HCT116 (cell line): ENCODE measurements around the gene RNF222. TPM values are rescaled to one million over a fixed set of nuclear protein-coding genes. Genes with fewer than 3 reads are reported as not detected.

Experiments used
- ATAC-seq: fragments of 200-7000 bp; cut with Tn5 transposase; 2 replicates; pipeline ENCODE4 v1.9.1; 2020; ENCODE audit warnings: mild to moderate bottlenecking, moderate library complexity
- BruUV-seq: library from RNA; stranded (reverse); fragments of 400-500 nt; replicated peaks from 2 replicates; lab custom pipeline; 2021; lab: Mats Ljungman, UMichigan
- CTCF ChIA-PET: fragments of 300-600 bp; sonication (Branson Sonifier 250); formaldehyde crosslinking; loops from one replicate; lab custom pipeline; 2021; ENCODE audit warnings: antibody characterized with exemption; lab: Charles Lee
- POLR2A ChIA-PET: fragments of 300-600, 350-600 bp; sonication (Branson Sonifier 250); formaldehyde crosslinking; loops from one replicate; lab custom pipeline; 2021; ENCODE audit warnings: antibody characterized with exemption; lab: Charles Lee
- RAD21 ChIA-PET, 2 experiments: fragments of 300-600 bp; sonication (Branson Sonifier 250); formaldehyde crosslinking; loops; one replicate each; lab custom pipeline; 2023; ENCODE audit warnings: low total read pairs in 2 of 2; ENCODE audit not compliant: uncharacterized antibody in 2 of 2, unreplicated experiment in 2 of 2, low non-redundant PET in 1 of 2; lab: Charles Lee
- DNase-seq: peaks from one replicate; pipeline ENCODE4 v3.0.0-alpha.2; 2010; ENCODE audit warnings: low read depth, low spot score
- H2AFZ ChIP-seq: fragments of 200-600 bp; shearing (Covaris generic), sonication (generic); 2 replicates; pipeline ENCODE4 v1.6.1; 2017; ENCODE audit warnings: low read depth, mixed run types, mixed read lengths, antibody characterized with exemption, low read length; ENCODE audit not compliant: poor library complexity, severe bottlenecking
- H3K27ac ChIP-seq: 2 replicates; pipeline ENCODE4 v1.5.1; 2012; ENCODE audit warnings: low read depth, low read length
- H3K27me3 ChIP-seq: fragments of 200-600 bp; sonication (generic); 2 replicates; pipeline ENCODE4 v1.6.1; 2016; ENCODE audit warnings: mixed run types, low read length, mixed read lengths; ENCODE audit not compliant: insufficient read depth
- H3K36me3 ChIP-seq, 2 experiments: fragments of 200-500 bp in 1 of 2; fragments of 200-600 bp in 1 of 2; sonication (Bioruptor generic) in 1 of 2; sonication (generic) in 1 of 2; 2 replicates each; pipeline versions ENCODE4 v1.5.1 to v1.6.1; 2014 to 2016; ENCODE audit warnings: low read length in 2 of 2, inconsistent platforms in 1 of 2, mixed read lengths in 1 of 2, mixed run types in 1 of 2; ENCODE audit not compliant: insufficient read depth in 2 of 2, control insufficient read depth in 1 of 2
- H3K4me1 ChIP-seq, 2 experiments: fragments of 200-600 bp in 1 of 2; sonication (generic) in 1 of 2; 2 replicates each; pipeline versions ENCODE4 v1.5.1 to v1.6.1; 2012 to 2017; ENCODE audit warnings: low read length in 2 of 2, inconsistent platforms in 1 of 2, mild to moderate bottlenecking in 1 of 2, mixed read lengths in 1 of 2, mixed run types in 1 of 2, moderate library complexity in 1 of 2; ENCODE audit not compliant: insufficient read depth in 2 of 2, control insufficient read depth in 1 of 2
- H3K4me2 ChIP-seq: fragments of 200-600 bp; sonication (generic); 2 replicates; pipeline ENCODE4 v1.6.1; 2017; ENCODE audit warnings: mixed run types, low read length, mixed read lengths
- H3K4me3 ChIP-seq, 2 experiments: fragments of 200-600 bp in 1 of 2; sonication (generic) in 1 of 2; replicated peaks in 1 of 2; 2 replicates each; pipeline ENCODE4 v1.5.1; 2011 to 2016; ENCODE audit warnings: low read length in 2 of 2, control low read depth in 1 of 2, low read depth in 1 of 2, mild to moderate bottlenecking in 1 of 2, mixed read lengths in 1 of 2, mixed run types in 1 of 2
- H3K79me2 ChIP-seq: fragments of 200-600 bp; sonication (generic); 2 replicates; pipeline ENCODE4 v1.6.1; 2017; ENCODE audit warnings: mild to moderate bottlenecking, mixed run types, low read length, moderate library complexity, mixed read lengths; ENCODE audit not compliant: insufficient read depth
- H3K9ac ChIP-seq: fragments of 200-600 bp; sonication (generic); 2 replicates; pipeline ENCODE4 v1.6.1; 2016; ENCODE audit warnings: low read length, mixed read lengths
- H3K9me2 ChIP-seq: fragments of 200-600 bp; sonication (generic), shearing (Covaris generic); 2 replicates; pipeline ENCODE4 v1.6.1; 2017; ENCODE audit warnings: mixed run types, mild to moderate bottlenecking, moderate library complexity; ENCODE audit not compliant: insufficient read depth
- H3K9me3 ChIP-seq, 2 experiments: fragments of 200-500 bp in 1 of 2; fragments of 200-600 bp in 1 of 2; sonication (Bioruptor generic) in 1 of 2; sonication (generic) in 1 of 2; 2 replicates each; pipeline ENCODE4 v1.6.1; 2014 to 2017; ENCODE audit warnings: low read length in 2 of 2, mixed read lengths in 2 of 2, inconsistent platforms in 1 of 2, low read depth in 1 of 2, mild to moderate bottlenecking in 1 of 2, mixed run types in 1 of 2, moderate library complexity in 1 of 2; ENCODE audit not compliant: control insufficient read depth in 1 of 2, insufficient read depth in 1 of 2
- H4K20me1 ChIP-seq: fragments of 200-600 bp; sonication (generic), shearing (Covaris generic); 2 replicates; pipeline ENCODE4 v1.6.1; 2017; ENCODE audit warnings: mixed run types, mild to moderate bottlenecking, moderate library complexity; ENCODE audit not compliant: insufficient read depth
- CBX3 ChIP-seq: IDR thresholded peaks from 2 replicates; pipeline ENCODE4 v1.6.1; 2012; ENCODE audit warnings: low read depth
- CEBPB ChIP-seq: IDR thresholded peaks from 2 replicates; pipeline ENCODE4 v1.6.1; 2012; ENCODE audit warnings: low read depth
- CTCF ChIP-seq, 3 experiments: fragments of 200-600 bp in 1 of 3; sonication (generic) in 1 of 3; IDR thresholded peaks in 2 of 3; conservative IDR thresholded peaks in 1 of 3; 2 replicates each; pipeline ENCODE4 v1.5.1; 2012 to 2017; ENCODE audit warnings: low read depth in 2 of 3, low read length in 2 of 3, antibody characterized with exemption in 1 of 3, borderline replicate concordance in 1 of 3, control low read depth in 1 of 3, mild to moderate bottlenecking in 1 of 3, mixed read lengths in 1 of 3, mixed run types in 1 of 3, moderate library complexity in 1 of 3; ENCODE audit not compliant: insufficient read depth in 1 of 3
- EZH2 ChIP-seq: fragments of 200-600 bp; sonication (generic); IDR thresholded peaks from 2 replicates; pipeline ENCODE4 v1.6.1; 2017; ENCODE audit warnings: antibody characterized with exemption, mixed run types
- FOSL1 ChIP-seq: IDR thresholded peaks from 2 replicates; pipeline ENCODE4 v1.6.1; 2012; ENCODE audit warnings: low read depth
- JUND ChIP-seq: IDR thresholded peaks from 2 replicates; pipeline ENCODE4 v1.6.1; 2012
- POLR2AphosphoS5 ChIP-seq: IDR thresholded peaks from 2 replicates; pipeline ENCODE4 v1.6.1; 2011; ENCODE audit warnings: mild to moderate bottlenecking, low read depth, low read length, moderate library complexity
- RAD21 ChIP-seq: IDR thresholded peaks from 2 replicates; pipeline ENCODE4 v1.6.1; 2012; ENCODE audit warnings: low read depth, mild to moderate bottlenecking
- REST ChIP-seq: IDR thresholded peaks from 2 replicates; pipeline ENCODE4 v1.6.1; 2012; ENCODE audit warnings: low read depth
- SIN3A ChIP-seq: IDR thresholded peaks from 2 replicates; pipeline ENCODE4 v1.6.1; 2012; ENCODE audit warnings: low read depth
- SRF ChIP-seq: IDR thresholded peaks from 2 replicates; pipeline ENCODE4 v1.6.1; 2012; ENCODE audit warnings: low read depth
- TCF7L2 ChIP-seq: IDR thresholded peaks from 2 replicates; pipeline ENCODE4 v1.7.0; 2011; ENCODE audit warnings: borderline replicate concordance, inconsistent platforms; ENCODE audit not compliant: insufficient read depth, insufficient read length; ENCODE audit errors: extremely low read depth
- intact Hi-C: fragments of 100-400 bp; cut with micrococcal nuclease; formaldehyde crosslinking; loops from 2 replicates; pipeline ENCODE4 v1.10.0; 2022
- total RNA-seq: library from RNA; stranded (reverse); gene quantifications from one replicate; pipeline ENCODE4 v1.2.1, GENCODE V29; 2021; ENCODE audit not compliant: unreplicated experiment
- TF ChIP-seq, protein P1 (sequence below): IDR thresholded peaks from 2 replicates; pipeline ENCODE4 v1.6.1; 2012
- TF ChIP-seq, protein P2 (sequence below): IDR thresholded peaks from 2 replicates; pipeline ENCODE4 v1.6.1; 2011; ENCODE audit warnings: mild to moderate bottlenecking, low read length, moderate library complexity; ENCODE audit not compliant: insufficient replicate concordance; ENCODE audit errors: extremely low read depth

Gene RNF222
- total RNA-seq, 1 experiment from 2014 or later: not detected

DNA sequence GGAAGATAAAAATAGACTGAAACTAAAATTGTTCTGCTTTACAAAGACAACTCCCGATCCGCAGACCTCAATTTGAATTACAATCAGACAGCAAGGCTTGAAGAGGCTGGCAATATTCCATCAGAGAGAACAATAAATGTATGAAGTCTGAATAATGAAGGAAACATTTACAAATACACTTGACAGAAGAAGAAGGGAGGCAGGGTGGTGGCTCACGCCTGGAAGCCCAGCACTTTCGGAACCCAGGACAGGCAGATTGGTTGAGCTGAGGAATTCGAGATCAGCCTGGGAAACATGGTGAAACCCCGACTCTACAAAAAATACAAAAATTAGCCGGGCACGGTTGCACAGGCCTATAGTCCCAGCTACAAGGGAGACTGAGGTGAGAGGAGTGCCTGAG is 43.4 kb downstream of the RNF222 start (continued):
- TF ChIP-seq REST: no peak

DNA sequence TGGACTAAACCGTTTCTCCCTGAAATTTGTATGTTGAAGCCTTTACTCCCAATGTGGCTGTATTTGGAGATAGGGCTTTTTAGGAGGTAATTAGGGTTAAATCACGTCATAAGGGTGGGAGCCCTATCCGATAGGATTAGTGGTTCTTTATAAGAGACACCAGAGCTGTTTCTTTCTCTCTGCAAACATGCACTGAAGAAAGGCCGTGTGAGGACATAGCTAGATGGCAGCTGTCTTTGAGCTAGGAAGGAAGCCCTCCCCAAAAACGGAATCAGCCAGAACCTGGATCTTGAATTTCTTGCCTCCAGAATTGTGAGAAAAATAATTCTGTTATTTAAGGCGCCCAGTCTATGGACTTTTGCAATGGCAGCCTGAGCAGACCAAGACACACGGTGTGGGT is 43.9 kb downstream of the RNF222 start:
- no peak for ATAC-seq
- no peaks in the 10 kb centered on the region for H3K4me1 ChIP-seq
- no peak overlapping the region for H3K4me2 ChIP-seq
- no peak for DNase-seq
- no peak overlapping the region for H3K9ac ChIP-seq
- H3K27ac ChIP-seq: no peak overlapping the region
- no peak overlapping the region for H2AFZ ChIP-seq
- ChIA-PET CTCF (no interaction called here), POLR2A (no interaction called here), RAD21 (no interaction called here)
- BruUV-seq: no TSS peak
- intact Hi-C loops: no loop called here
- no peaks in the 10 kb centered on the region for H3K79me2 ChIP-seq
- H3K36me3 ChIP-seq: no peaks in the 10 kb centered on the region
- no peaks in the 10 kb centered on the region for H3K27me3 ChIP-seq
- no peaks in the 10 kb centered on the region for H3K9me3 ChIP-seq
- no peak overlapping the region for H3K4me3 ChIP-seq
- H3K9me2 ChIP-seq: no peaks in the 10 kb centered on the region
- H4K20me1 ChIP-seq: no peaks in the 10 kb centered on the region
- TF ChIP-seq, protein P1, sequence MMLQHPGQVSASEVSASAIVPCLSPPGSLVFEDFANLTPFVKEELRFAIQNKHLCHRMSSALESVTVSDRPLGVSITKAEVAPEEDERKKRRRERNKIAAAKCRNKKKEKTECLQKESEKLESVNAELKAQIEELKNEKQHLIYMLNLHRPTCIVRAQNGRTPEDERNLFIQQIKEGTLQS: no peak
- no peak for TF ChIP-seq JUND
- no peak for TF ChIP-seq TCF7L2
- no peak for TF ChIP-seq SIN3A
- no peak for TF ChIP-seq EZH2
- no peak for TF ChIP-seq CBX3
- no peak for TF ChIP-seq REST
- no peak for TF ChIP-seq CEBPB
- no peak for TF ChIP-seq POLR2AphosphoS5
- TF ChIP-seq CTCF (IDR thresholded peaks at IDR 0.05 in 2 of 3, conservative IDR thresholded peaks at IDR 0.05 in 1 of 3; ENCODE audit: borderline replicate concordance in 1 of 3, insufficient read depth in 1 of 3, low read depth in 2 of 3, low read length in 2 of 3): no peak
- no peak for TF ChIP-seq SRF
- no peak for TF ChIP-seq FOSL1
- TF ChIP-seq, protein P2, sequence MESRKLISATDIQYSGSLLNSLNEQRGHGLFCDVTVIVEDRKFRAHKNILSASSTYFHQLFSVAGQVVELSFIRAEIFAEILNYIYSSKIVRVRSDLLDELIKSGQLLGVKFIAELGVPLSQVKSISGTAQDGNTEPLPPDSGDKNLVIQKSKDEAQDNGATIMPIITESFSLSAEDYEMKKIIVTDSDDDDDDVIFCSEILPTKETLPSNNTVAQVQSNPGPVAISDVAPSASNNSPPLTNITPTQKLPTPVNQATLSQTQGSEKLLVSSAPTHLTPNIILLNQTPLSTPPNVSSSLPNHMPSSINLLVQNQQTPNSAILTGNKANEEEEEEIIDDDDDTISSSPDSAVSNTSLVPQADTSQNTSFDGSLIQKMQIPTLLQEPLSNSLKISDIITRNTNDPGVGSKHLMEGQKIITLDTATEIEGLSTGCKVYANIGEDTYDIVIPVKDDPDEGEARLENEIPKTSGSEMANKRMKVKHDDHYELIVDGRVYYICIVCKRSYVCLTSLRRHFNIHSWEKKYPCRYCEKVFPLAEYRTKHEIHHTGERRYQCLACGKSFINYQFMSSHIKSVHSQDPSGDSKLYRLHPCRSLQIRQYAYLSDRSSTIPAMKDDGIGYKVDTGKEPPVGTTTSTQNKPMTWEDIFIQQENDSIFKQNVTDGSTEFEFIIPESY: no peak
- no peak for TF ChIP-seq RAD21
